Activated B cell treated with CpG ODN at 0.5 μM for 24 hours (primary cell): ENCODE data around the gene PRSS23. TPM values are rescaled to one million over a fixed set of nuclear protein-coding genes. Genes with fewer than 3 reads are reported as not detected.

ENCODE experiments used
- ATAC-seq: fragments of 200-7000 bp; cut with Tn5 transposase; one replicate; pipeline ENCODE4 v1.10.0; 2021; ENCODE audit warnings: low read depth, mild to moderate bottlenecking, moderate library complexity
- CTCF ChIA-PET: fragments of 350-600 bp; sonication (Branson Sonifier 250); formaldehyde crosslinking; loops from one replicate; lab custom pipeline; 2021; ENCODE audit warnings: antibody characterized with exemption; lab: Charles Lee
- POLR2A ChIA-PET: fragments of 350-600 bp; sonication (Branson Sonifier 250); formaldehyde crosslinking; loops from one replicate; lab custom pipeline; 2021; ENCODE audit warnings: antibody characterized with exemption; lab: Charles Lee
- DNase-seq: peaks from one replicate; pipeline ENCODE4 v3.0.0; 2022
- H3K27ac Mint-ChIP-seq: one replicate; pipeline ENCODE4 v1.8.0; 2020; ENCODE audit warnings: mixed read lengths
- H3K27me3 Mint-ChIP-seq: one replicate; pipeline ENCODE4 v1.8.0; 2021; ENCODE audit warnings: mixed read lengths
- H3K36me3 Mint-ChIP-seq: one replicate; pipeline ENCODE4 v1.8.0; 2021; ENCODE audit warnings: low read depth, mixed read lengths
- H3K4me1 Mint-ChIP-seq: one replicate; pipeline ENCODE4 v1.8.0; 2021; ENCODE audit warnings: mixed read lengths
- H3K4me3 Mint-ChIP-seq: one replicate; pipeline ENCODE4 v1.8.0; 2020; ENCODE audit warnings: mild to moderate bottlenecking, mixed read lengths
- H3K9me3 Mint-ChIP-seq: one replicate; pipeline ENCODE4 v1.8.0; 2020; ENCODE audit warnings: mixed read lengths
- CTCF ChIP-seq: fragments of 200-600 bp; IDR thresholded peaks from one replicate; pipeline ENCODE4 v1.8.0; 2022; ENCODE audit warnings: antibody characterized with exemption, mild to moderate bottlenecking
- intact Hi-C: fragments of 100-400 bp; cut with micrococcal nuclease; formaldehyde crosslinking; loops from one replicate; pipeline ENCODE4 v1.15.1; 2024
- total RNA-seq: library from RNA; stranded (reverse); gene quantifications from 2 replicates; pipeline ENCODE4 v1.2.3, GENCODE V29; 2022

The PRSS23 gene
- total RNA-seq, 1 donor from 2014 or later: not detected

GRCh38 chr11:86790195-86790725, 10.1 kb upstream of the PRSS23 start:
- CTCF ChIA-PET: no interaction called here
- Mint-ChIP-seq H3K4me1 (no peaks in the 10 kb centered on the region), H3K27me3 (peaks cover 3% of the 10 kb centered on the region), H3K4me3 (no peak overlapping the region), H3K9me3 (no peaks in the 10 kb centered on the region), H3K36me3 (no peaks in the 10 kb centered on the region), H3K27ac (no peak overlapping the region)
- intact Hi-C loops: no loop called here
- ATAC-seq (no peak), DNase-seq (no peak)
- POLR2A ChIA-PET: no interaction called here
- no peak for TF ChIP-seq CTCF

GRCh38 chr11:86790867-86791849, 9.2 kb upstream of the PRSS23 start:
- ATAC-seq (no peak), DNase-seq (no peak)
- Mint-ChIP-seq H3K4me3 (no peak overlapping the region), H3K4me1 (no peaks in the 10 kb centered on the region), H3K36me3 (no peaks in the 10 kb centered on the region), H3K9me3 (no peaks in the 10 kb centered on the region), H3K27ac (no peak overlapping the region), H3K27me3 (peaks cover 3% of the 10 kb centered on the region)
- POLR2A ChIA-PET: no interaction called here
- no peak for TF ChIP-seq CTCF
- intact Hi-C loops: no loop called here
- CTCF ChIA-PET: no interaction called here

- intact Hi-C loops: no loop called here
- no peak for DNase-seq
- H3K36me3 Mint-ChIP-seq: no peaks in the 10 kb centered on the region
- H3K27me3 Mint-ChIP-seq: peaks cover 3% of the 10 kb centered on the region
- ATAC-seq: no peak
- ChIA-PET CTCF (no interaction called here), POLR2A (interaction anchor here (0.6 kb wide), 1 partner anchor 637 kb away, joined by 10 read pairs; no protein-coding TSS in a partner anchor)
- H3K4me3 Mint-ChIP-seq: no peak overlapping the region
- no peak overlapping the region for H3K27ac Mint-ChIP-seq
- H3K9me3 Mint-ChIP-seq: no peaks in the 10 kb centered on the region
- no peaks in the 10 kb centered on the region for H3K4me1 Mint-ChIP-seq
- TF ChIP-seq CTCF: no peak
Measured at GRCh38 chr11:86792150-86792549, 8.2 kb upstream of the PRSS23 start.

- intact Hi-C loops: no loop called here
- DNase-seq (no peak), ATAC-seq (no peak)
- no peaks in the 10 kb centered on the region for H3K36me3 Mint-ChIP-seq
- H3K9me3 Mint-ChIP-seq: no peaks in the 10 kb centered on the region
- no peaks in the 10 kb centered on the region for H3K4me1 Mint-ChIP-seq
- no peak for TF ChIP-seq CTCF
- H3K27ac Mint-ChIP-seq: no peak overlapping the region
- H3K27me3 Mint-ChIP-seq: peaks cover 4% of the 10 kb centered on the region
- ChIA-PET CTCF (no interaction called here), POLR2A (no interaction called here)
- no peak overlapping the region for H3K4me3 Mint-ChIP-seq
Measured at GRCh38 chr11:86793307-86793706, 7.0 kb upstream of the PRSS23 start.

- CTCF ChIA-PET: no interaction called here
- Mint-ChIP-seq H3K36me3 (no peaks in the 10 kb centered on the region), H3K27me3 (peaks cover 12% of the 10 kb centered on the region), H3K9me3 (no peaks in the 10 kb centered on the region), H3K27ac (no peak overlapping the region), H3K4me1 (peaks cover 3% of the 10 kb centered on the region), H3K4me3 (no peak overlapping the region)
- no peak for DNase-seq
- intact Hi-C loops: no loop called here
- POLR2A ChIA-PET: no interaction called here
- TF ChIP-seq CTCF: no peak
- no peak for ATAC-seq
Measured at GRCh38 chr11:86795511-86795910, 4.8 kb upstream of the PRSS23 start.
